NT2/D1 (cell line): ENCODE data around the gene IL20.

ENCODE experiments used
- SUZ12 ChIP-seq: IDR thresholded peaks from 2 replicates; pipeline ENCODE4 v1.6.1; 2011; ENCODE audit not compliant: insufficient read length, insufficient read depth; ENCODE audit errors: extremely low read depth
- YY1 ChIP-seq: IDR thresholded peaks from 2 replicates; pipeline ENCODE4 v1.6.1; 2011; ENCODE audit not compliant: insufficient read length, insufficient read depth
- ZNF274 ChIP-seq: IDR thresholded peaks from 2 replicates; pipeline ENCODE4 v1.6.1; 2011; ENCODE audit warnings: mild to moderate bottlenecking, low read depth, low read length

GRCh38 chr1:206839857-206840256 lies 25.6 kb upstream of the IL20 start:
- no peak for TF ChIP-seq ZNF274
- TF ChIP-seq SUZ12: no peak
- TF ChIP-seq YY1: no peak
